T47D (cell line): ENCODE measurements around the gene MYO3B.

Experiments used
- DNase-seq, 2 experiments: peaks; one replicate each; pipeline versions ENCODE4 v3.0.0 to v3.0.0-alpha.2; 2011 to 2012; ENCODE audit warnings: low read depth in 1 of 2, low spot score in 1 of 2
- JUND ChIP-seq: IDR thresholded peaks from 2 replicates; pipeline ENCODE4 v1.6.1; 2012; ENCODE audit warnings: low read depth
- in situ Hi-C: cut with HindIII; loops from 2 replicates; pipeline ENCODE4 v1.10.0; 2016; ENCODE audit warnings: low sequenced_read_pairs, low pct_unique_long_range_greater_than_20kb

MYO3B gene

DNA sequence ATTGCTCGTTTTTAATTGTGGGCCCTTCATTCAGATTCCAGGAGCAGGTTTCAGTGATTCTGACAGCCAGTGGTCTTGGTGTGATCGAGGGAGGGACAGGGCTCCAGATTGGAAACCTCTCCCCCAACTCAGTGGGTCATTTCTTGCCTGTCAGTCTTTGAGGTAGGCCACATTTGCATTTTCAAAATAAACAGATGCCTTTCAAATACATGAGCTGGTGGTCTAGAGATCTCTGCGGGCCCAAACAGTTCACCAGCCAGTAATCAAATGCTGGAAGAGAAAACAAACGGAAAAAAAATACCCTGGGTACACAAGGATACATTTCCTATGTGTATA lies 326.8 kb downstream of the MYO3B start:
- DNase-seq = no peak
- no peak for TF ChIP-seq JUND

DNA sequence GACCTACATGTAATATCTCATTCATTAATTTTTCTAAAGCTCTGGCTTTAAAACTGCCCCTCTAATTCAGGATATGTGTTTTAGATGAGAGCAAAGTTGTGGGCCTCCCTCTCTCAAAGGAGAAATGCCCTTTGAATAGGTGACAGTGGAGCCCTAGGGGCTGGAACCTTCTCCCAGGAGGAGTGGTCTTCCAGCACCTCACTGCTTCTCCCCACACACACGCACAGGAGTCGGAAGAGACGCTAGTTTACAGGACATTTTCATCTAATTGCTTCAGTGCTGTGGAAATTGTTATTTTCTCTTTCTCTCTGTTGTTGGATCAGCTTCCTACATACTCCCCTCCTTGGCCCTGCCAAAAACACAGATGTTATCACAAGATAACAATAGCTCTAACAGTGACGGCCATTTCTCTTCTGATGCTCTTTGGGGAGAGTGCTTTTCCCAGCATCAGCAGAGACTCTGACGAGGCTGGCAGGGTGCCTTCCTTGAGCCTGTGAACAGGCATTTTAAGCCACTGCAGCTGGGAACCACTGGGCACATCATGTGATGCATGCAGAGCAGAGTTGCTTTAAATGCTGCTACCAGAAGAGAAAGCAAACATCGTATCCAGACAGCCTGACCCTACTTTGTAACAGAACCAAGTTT lies 327.8 kb downstream of the MYO3B start:
- no peak for DNase-seq
- in situ Hi-C loops = no loop called here
- TF ChIP-seq JUND = no peak

More for the DNA sequence above, 326.8 kb downstream of the MYO3B start:
- in situ Hi-C loops = no loop called here

DNA sequence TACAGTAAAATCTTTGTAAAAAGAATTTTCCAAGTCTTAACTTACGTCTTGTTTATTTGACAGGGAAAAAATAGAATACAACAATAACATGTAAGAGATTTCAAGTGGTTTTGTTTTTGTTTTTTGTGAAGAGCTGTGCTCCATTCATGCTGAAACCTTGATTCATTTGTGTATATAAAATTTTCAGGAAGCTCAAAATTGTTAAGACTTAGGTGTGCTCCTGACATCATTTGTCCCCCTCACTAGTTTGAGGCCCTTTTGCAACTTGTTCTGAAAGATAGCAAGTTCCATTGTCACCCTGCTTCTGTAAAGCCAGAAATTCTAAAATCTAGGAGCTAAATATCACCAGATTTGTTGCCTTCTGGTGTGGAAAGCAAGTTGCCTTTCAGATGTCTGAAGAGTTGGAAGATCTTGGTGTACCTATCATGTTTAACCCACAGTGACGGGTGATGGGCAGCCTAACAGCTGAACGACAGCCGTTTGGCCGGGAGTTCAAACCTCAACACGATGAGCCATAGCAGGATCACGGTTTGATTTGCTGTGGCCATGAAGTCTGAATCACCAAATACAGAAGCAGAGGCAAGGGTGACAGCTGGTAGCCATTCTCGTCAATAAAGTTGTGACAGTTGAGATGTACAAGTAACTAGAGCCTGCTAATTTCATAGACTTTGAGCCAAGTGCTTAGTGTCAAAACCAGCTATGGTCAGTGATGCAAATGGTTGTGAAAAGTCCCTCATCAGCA lies 331.7 kb downstream of the MYO3B start:
- in situ Hi-C loops = no loop called here
- DNase-seq = no peak
- no peak for TF ChIP-seq JUND

DNA sequence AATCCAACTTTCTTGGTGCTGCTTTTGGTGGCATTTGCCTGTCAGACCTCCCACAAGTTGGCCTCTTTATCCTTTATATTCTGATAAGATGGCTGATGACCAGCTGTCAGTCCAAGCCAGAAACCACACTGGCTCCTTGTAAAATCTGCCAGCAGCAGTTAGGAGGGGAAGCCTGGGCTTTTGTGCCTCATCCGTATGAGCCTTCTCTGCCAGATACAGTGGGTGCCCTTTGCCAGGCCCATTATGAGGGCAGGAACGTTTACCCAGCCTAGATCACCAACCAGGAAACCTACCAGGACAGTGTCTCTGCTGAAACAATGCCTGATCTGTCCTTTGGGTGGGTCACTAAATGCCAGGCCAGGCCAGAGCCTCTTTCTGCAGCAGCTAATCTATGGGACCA lies 334.3 kb downstream of the MYO3B start:
- in situ Hi-C loops = no loop called here
- no peak for DNase-seq
- TF ChIP-seq JUND = no peak

DNA sequence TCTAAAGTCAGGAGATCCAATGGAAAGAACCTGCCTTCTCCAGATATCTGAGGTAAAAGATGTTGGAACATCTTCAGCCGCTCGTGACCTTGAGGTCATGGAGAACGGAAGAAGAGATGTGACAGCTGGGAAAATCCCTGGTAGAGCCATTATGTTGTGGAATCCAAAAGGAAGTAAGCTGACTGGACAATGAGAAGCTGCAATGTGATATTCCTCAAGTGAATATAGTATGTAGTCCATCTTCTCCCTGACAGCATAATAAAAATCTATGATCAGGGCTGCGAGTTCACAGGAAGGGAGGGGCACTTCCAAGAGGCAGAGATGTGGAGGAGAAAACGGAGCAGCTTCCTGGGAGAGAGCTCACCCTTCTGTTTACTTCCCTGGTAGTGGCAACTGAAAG lies 336.2 kb downstream of the MYO3B start:
- DNase-seq = no peak
- in situ Hi-C loops = no loop called here
- TF ChIP-seq JUND = no peak

DNA sequence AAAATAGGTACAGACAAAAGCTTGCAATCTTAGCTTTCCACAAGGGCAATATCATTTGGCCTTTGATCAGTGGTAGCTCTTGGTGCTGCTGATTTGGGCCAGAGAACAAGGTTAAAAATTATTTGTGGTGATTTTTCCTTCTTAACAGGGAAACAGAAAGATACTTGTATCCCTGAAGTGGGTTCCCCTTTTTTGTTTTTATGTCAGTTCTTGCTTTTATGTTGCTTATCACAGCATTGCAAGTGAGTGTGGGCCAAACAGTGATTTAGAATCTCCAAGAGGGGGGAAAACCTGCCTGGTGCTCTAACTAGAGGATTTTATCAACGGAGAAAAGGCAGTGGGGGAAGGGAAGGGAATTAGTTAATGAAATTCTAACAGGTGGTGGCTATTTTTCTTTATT lies 339.6 kb downstream of the MYO3B start:
- in situ Hi-C loops = no loop called here
- no peak for DNase-seq
- no peak for TF ChIP-seq JUND

DNA sequence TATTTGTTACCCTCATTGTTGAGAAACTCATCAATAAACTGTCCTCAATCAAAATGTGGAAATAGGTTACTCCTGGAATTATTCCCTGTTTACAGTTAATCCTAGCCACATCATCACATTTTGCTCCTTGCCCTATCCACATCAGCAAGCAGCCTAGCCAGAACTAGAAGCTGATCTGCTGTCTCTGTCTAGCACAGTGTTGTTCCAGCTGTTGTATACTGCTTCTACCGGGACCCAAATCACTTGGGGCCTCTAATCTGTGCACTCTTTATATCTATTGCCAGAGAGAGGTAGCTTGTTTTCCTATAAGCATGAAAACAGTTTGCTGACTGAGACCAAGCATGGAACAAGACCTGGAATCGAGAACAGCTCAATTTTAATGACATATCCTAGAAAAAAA lies 341.0 kb downstream of the MYO3B start:
- no peak for DNase-seq
- no peak for TF ChIP-seq JUND
- in situ Hi-C loops = no loop called here

DNA sequence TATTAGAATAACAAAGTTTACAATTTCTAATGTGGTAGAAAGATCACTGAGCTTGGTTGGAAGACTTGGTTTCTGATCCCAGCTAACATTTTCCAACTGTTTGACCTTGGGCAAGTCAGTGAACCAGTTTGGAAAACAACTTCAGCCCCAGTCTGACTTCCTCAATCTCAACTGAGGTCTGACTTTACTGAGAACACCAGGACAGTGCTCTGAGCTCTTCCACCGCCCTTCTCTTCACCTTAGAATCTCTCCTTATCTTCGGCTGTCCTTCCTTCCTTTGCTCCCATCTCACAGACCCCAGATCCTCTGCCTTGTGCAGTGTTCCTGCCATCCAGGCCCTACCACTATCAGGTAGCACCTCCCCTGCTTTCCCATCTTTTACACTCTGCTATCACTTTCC lies 343.4 kb downstream of the MYO3B start:
- no peak for DNase-seq
- no peak for TF ChIP-seq JUND
- in situ Hi-C loops = no loop called here

DNA sequence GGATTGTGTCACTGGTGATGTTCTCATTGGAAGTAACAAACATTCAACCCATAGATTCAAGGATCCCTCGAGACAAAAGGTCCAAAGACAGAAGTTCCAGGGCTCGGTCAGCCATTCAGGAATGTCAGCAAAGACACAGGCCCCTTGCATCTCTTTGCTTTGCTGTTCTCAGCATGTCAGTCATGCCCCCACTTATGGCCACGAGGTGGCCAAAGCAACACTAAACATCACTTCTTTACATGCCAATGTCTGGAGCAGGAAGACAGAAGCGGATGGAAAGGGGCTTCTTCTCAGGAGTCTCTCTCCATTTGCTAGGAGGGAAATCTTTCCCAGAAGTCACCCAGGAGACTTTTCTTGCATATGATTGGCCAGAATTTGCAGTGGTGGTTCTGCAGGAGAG lies 345.6 kb downstream of the MYO3B start:
- DNase-seq = peak in 1 of 2 experiments; percentile 13
- TF ChIP-seq JUND = no peak
- in situ Hi-C loops = no loop called here

DNA sequence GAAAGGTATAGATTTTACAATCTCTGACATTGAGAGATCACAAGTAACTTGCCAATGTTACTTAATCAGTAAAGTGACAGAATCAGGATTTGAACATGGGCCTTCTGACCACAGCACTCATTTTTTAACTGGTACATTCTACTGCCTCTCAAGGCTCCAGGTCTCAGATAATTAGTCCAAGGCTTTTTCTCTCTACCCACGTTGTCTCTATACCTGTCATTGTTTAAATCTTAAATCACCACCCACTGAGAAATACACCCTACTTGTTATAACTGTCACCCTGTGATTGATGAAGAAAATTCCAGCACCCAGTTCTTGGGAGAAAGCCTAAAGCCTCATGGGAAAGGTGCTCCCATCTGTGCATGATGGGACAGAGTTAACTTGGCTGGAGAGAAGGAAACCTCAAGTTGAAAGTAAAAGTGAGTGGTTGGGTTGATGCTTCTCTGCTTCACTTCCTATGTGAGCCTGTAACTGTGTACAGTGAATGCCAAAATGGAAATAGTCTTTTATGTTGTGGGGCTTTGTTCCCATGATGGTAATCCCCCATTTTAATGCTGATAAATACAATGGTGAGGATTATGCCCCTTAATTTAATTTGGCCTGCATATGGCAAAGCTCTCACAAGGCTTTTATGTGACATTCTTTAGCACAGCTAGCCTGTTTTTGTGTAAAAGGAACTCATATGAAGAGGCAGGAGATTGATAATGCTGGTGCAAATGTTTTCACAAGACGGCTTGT lies 347.1 kb downstream of the MYO3B start:
- in situ Hi-C loops = no loop called here
- no peak for TF ChIP-seq JUND
- no peak for DNase-seq

DNA sequence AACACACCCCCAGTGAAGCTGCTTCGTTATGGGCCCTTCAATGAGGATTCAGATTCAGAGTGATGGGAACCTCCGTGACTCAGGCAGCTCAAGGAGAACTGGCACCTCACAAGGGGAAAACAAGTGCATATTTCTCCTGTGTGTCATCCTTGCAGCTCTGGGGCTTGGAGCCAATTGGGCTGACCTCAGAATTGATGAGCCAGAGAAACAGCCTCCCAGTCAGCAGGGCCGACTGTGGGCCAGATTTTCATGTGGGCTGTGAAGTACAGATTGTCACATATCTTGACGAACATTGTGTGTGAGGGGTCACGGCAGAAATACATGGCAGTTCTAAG lies 347.6 kb downstream of the MYO3B start:
- no peak for TF ChIP-seq JUND
- in situ Hi-C loops = no loop called here
- peak; percentile 4 to 57 for DNase-seq

DNA sequence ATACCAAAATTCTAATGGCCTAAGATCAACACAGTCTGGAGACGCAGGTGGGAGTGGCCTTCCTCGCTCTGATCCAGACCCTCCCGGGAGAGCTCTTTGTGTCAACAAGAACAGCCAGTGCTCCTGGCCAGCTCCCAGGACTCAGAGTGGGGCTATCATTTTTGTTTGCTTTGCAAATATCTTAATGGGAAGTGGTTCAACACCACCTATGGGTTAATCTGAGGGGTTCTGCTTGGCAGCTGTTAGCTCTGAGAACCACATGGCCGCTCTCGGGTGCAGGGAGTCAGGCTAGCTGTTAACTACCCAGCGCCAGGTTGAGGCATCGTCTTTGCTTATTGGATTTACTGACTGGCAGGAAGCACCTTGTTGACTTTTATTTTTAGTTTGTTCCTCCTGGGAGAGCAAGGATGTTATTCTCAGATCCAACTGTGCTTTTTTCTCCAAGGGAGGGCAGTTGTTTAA lies 352.4 kb downstream of the MYO3B start:
- in situ Hi-C loops = no loop called here
- no peak for DNase-seq
- TF ChIP-seq JUND = no peak
